Activated gamma-delta T cell (primary cell): Measurements from ENCODE around the gene ZBTB16.
A peak's percentile ranks its signal among the peaks of the same experiment; 100 is the strongest.

Experiments used
- DNase-seq: peaks from one replicate; lab custom pipeline; 2025; lab: John Stamatoyannopoulos, UW

The ZBTB16 gene

DNA sequence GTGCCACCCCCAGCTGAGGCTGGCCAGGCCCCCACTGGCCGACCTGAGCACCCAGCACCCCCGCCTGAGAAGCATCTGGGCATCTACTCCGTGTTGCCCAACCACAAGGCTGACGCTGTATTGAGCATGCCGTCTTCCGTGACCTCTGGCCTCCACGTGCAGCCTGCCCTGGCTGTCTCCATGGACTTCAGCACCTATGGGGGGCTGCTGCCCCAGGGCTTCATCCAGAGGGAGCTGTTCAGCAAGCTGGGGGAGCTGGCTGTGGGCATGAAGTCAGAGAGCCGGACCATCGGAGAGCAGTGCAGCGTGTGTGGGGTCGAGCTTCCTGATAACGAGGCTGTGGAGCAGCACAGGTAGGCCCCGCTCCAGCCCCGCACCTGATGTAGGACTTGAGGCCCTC is 4.7 kb downstream of the ZBTB16 start:
- DNase-seq: no peak

GRCh38 chr11:114065094-114065493 is 5.6 kb downstream of the ZBTB16 start:
- no peak for DNase-seq

DNA sequence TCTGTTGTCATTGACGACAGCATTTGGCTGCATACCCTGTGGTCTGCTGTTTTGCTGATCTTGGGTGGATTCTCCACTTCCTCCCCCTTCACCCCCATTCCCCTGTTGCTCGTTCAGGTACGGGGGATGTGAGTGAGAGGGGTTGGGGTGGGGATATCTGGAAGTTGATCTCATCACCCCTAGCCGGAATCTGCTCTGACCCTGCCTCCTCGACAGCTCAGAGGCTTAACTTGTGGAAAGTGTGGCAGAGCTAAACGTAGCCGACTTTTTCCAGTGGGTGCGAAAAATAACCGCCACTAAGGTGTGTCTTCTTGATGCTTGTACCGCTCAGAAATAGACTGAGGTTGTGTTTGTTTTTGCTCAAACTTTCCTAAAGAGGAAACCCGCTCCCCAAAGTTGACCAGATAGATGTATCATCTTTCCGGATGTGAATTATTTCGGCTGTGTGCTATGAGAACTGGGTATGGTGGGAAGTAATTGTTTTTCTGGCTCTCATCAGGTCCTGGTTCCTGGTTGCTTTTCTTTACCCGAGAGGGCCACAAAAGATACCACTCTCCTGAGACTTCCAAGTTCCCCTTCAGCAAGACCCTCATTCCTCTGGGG is 6.6 kb downstream of the ZBTB16 start:
- DNase-seq: no peak

- no peak for DNase-seq
These were observed 8.8 kb downstream of the ZBTB16 start for GRCh38 chr11:114068327-114068726.

- DNase-seq: no peak
These were observed 11.1 kb downstream of the ZBTB16 start for GRCh38 chr11:114070464-114071139.

GRCh38 chr11:114073007-114073827 is 13.7 kb downstream of the ZBTB16 start:
- DNase-seq: no peak

DNA sequence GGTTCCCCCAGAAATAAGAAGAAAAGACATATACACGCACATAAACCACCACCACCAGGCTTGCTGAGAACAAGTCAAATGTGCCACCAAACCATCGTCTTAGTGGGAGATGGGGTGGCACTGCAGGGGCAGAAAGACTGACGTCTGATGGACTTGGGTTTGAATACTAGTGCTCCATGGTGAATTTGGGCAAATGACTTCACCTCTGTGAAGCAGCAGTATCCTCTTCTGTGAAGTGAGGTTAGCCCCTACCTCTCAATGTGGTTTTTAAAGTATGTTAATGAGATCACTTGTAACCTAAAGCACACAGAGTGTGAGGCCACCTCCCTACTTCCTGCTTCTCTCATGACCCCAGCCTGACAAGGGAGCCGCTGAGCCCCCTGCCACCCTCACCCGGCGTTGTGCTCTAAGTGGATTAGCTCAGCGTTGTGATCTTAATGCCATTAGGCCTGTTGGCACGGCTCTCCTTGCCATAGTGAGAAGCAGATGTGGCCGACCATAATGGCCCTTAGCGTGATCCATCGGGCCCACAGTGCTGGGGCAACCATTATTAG is 14.4 kb downstream of the ZBTB16 start:
- peak; percentile 57 for DNase-seq

DNA sequence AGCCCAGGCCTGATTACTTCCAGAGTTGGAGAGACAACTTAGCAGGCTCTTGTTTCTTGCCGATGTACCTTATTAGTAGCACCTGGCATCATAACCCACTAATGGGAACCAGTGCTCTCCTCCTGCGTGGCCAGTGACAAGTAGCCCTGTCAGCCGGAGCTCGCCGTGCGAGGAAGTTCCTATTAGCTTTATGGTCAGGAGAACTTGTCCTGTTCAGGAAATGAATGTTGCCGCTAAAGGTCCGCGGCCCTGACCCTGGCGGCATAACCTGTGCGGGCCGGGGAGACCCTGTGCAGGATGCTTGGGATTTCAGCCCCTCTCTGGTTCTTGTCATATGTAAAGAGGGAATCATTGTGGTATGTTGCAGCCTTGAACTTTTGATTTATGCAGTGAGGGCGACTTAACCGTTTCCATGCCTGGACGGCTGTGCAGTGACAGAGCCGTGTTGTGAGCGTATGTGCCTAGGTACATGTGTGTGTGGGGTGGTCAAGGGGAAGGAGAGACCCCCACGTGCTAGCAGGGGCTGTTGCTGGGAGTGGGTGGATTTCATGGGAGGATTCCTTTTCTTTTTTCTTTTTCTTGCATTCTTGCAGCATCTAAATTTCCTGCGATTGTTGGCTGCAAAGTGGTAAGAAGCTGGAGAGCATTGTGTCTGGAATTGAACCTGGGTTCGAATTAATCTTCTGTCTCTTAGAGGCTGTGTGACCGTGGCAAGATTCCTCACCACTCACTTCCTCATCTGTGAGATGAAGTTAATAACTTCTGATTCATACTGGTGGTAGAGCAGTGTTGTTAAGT is 15.2 kb downstream of the ZBTB16 start:
- DNase-seq: no peak

DNA sequence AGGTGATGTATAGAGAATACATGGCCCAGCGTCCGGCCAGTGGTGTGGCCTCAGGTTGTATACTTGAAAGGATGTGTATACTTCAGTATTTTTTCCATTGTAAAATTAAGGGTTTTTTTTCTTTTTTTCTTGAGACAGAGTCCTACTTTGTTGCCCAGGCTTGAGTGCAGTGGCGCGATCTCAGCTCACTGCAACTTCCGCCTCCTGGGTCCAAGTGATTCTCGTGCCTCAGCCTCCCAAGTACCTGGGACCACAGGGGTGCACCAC is 15.8 kb downstream of the ZBTB16 start:
- DNase-seq: no peak

DNA sequence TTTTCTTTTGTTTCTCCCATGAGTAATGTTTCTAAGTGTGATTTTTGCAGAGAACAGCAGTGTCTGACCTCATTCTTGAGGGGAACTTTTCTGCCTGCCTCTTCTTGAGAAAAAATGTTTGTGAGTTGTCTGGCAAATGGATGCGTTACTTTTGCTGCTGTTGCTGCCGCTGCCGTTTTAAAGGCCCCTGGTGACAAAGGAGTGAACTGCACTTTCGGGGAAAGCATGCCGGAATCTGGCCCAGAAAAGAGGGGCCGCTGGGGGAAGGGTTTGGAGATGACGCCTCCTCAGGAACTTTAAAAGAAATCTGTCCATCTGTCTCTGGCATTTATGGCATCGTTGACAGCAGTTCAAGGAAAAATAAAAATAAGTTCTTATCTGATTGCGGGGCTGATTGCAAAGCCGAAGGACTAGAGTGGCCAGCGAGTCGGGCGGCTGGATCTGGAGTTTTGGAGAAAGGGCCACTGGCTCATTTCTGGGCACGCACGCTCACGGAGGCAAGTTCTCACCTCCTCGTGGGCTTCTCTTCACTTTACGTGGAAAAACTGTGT is 16.5 kb downstream of the ZBTB16 start:
- DNase-seq: no peak

DNA sequence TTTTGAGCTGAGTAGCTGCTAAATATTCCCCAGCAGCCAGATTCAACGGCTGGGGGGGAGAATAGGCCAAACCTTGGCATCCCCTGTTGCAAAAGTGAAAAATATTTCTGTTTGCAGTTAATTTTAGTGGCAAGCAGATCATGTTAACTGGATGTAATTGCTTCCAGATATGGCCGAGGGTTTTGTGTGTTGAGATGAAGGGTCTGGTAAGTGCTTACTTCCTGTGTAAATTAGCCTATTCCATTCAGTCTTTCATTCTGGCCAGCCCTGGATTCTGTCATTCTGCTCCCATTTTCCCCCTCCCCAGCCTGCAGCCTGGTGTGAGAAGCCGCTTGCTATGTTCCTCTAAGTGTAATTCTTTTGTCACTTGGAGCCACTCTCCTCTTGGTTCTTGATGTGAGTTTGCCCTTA is 17.4 kb downstream of the ZBTB16 start:
- no peak for DNase-seq

GRCh38 chr11:114077482-114078305 is 18.2 kb downstream of the ZBTB16 start:
- no peak for DNase-seq

DNA sequence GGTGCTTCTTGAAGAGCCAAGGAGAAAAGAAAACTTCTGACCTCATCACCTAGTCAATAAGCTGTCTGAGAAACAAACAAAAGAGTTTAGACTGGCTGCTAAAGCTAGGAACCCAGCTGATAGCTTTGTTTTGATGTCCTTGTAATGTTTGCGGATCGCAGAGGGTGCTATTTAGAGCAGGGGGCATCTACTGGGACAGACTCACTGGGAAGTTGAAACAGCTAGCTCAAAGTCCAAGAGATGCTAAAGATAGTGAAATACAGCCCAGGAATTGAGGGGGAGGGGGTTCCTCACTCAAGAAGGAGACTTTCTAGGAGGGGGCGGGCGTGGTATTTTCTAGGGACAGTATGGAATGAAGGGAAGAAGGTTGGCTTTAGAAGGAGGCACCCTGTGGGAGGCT is 18.9 kb downstream of the ZBTB16 start:
- no peak for DNase-seq

GRCh38 chr11:114079511-114080065 is 20.1 kb downstream of the ZBTB16 start:
- DNase-seq: no peak

GRCh38 chr11:114080219-114080618 is 20.7 kb downstream of the ZBTB16 start:
- no peak for DNase-seq

- DNase-seq: no peak
These were observed 21.3 kb downstream of the ZBTB16 start for GRCh38 chr11:114080769-114081168.

DNA sequence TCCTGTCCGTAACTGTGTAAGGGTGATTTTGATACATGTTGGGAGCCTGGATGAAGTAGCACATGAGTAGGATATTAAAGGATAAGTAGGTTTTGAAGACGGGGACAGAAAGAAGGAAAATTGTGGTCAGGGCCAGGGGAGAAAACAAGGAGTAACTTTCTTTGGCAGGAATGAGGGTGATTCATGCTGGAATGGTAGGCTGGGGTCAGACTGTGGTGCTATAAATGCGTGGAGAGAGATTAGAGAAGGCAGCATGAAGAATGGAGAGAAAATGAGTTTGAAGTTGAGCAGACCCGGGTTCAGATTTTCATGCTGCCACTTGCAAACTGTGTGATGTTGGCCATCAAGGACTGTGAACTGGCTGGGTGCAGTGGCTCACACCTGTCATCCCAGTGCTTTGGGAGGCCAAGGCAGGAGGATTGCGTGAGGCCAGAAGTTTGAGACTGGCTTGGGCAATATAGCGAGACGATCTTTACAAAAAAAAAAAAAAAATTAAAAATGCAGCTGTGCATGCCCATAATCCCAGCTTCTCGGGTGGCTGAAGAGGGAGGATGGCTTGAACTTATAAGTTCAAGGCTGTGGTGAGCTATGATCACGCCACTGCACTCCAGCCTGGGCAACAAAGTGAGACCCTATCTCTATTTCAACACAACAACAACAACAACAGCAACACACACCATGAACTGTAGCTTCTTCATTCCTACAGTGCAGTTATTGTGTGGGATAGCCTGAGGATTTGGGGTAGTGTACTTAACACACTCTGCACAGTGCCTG is 22.3 kb downstream of the ZBTB16 start:
- no peak for DNase-seq

DNA sequence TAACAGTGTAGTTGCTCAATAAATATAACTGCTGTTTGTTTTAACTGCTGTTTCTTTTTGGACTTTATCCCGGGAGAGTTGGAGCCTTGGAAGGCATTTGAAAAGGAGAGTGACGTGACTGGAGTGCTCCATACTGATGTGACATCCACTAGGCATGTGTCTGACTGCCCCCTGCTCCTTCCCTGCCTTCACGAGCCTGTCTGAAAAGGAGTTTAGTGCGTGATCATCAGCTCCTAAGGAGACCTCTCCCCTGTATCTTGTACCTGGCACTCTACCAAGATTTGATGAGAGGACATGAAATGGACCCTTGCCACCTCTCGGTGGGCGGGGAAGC is 22.9 kb downstream of the ZBTB16 start:
- no peak for DNase-seq

- DNase-seq: peak; percentile 24
These were observed 23.3 kb downstream of the ZBTB16 start for GRCh38 chr11:114082767-114083181.
